ENCODE data around the gene DMD. TPM values are rescaled to one million over a fixed set of nuclear protein-coding genes. Genes with fewer than 3 reads are reported as not detected.

Gene DMD
- polyA plus RNA-seq, 4 donors = 1.6 to 11.6 (median 2.9) TPM

DNA sequence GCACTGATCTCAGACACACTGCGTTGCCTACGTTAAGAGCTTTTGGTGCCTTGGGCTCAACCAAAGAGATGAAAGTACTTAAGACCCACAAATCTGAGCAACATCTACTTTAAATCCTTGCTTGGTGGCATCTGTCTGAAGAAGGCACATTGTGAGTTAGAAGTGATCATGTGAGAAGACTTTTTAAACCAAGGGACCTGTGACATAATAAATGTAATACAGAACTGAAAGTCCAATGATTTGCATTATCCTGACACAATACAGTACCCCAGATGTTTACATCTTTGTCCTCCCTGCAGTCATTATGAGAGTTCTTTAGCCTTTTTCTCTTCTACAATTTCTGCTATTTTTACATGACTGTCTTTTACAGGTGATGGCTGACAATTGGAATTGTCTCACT lies 2042.8 kb downstream of the DMD start:
- Histone ChIP-seq H3K4me3 (ENCODE audit: low read depth in 1 of 3, low read length in 3 of 3) (no peak overlapping the region), H3K36me3 (ENCODE audit: control insufficient read depth in 3 of 3, insufficient read depth in 2 of 3, low read depth in 1 of 3, low read length in 3 of 3) (no peaks in the 10 kb centered on the region), H3K27me3 (ENCODE audit: control insufficient read depth in 3 of 3, insufficient read depth in 3 of 3, low read length in 3 of 3) (no peaks in the 10 kb centered on the region), H3K27ac (ENCODE audit: low read depth in 1 of 3, low read length in 2 of 3) (no peak overlapping the region), H3K9me3 (ENCODE audit: control insufficient read depth in 2 of 2, insufficient read depth in 1 of 2, low read depth in 1 of 2, low read length in 1 of 2) (no peaks in the 10 kb centered on the region), H3K4me1 (ENCODE audit: control insufficient read depth in 3 of 3, insufficient read depth in 2 of 3, low read depth in 1 of 3, low read length in 2 of 3) (peaks cover 0 to 12% (median 0%) of the 10 kb centered on the region in 3 donors)
- DNase-seq (no peak), FAIRE-seq (no peak)
- 79 to 92% (median 82%) methylated on average over 2 of the region's 2 CpGs for WGBS, 3 donors

DNA sequence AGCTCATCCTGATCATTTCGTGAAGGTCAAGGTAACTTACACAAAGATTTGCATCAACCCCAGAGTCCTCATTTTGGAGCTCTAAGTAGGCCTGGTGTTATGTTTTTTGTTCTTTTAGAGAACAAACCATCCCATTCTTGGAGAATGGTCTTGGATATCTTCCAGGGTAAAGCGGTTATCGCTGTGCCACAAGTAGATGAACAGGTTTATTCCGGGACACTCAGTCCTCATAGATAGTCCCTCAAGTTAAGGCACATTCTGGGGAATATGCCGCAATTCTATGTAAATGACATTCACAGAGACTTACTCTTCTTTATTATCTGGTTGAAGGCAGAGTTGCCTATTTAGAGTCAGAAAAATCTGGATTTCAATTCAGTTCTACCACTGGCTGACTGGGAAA lies 2044.5 kb downstream of the DMD start:
- Histone ChIP-seq H3K27me3 (ENCODE audit: control insufficient read depth in 3 of 3, insufficient read depth in 3 of 3, low read length in 3 of 3) (no peaks in the 10 kb centered on the region), H3K27ac (ENCODE audit: low read depth in 1 of 3, low read length in 2 of 3) (no peak overlapping the region), H3K36me3 (ENCODE audit: control insufficient read depth in 3 of 3, insufficient read depth in 2 of 3, low read depth in 1 of 3, low read length in 3 of 3) (no peaks in the 10 kb centered on the region), H3K4me3 (ENCODE audit: low read depth in 1 of 3, low read length in 3 of 3) (no peak overlapping the region), H3K4me1 (ENCODE audit: control insufficient read depth in 3 of 3, insufficient read depth in 2 of 3, low read depth in 1 of 3, low read length in 2 of 3) (peaks cover 0 to 12% (median 0%) of the 10 kb centered on the region in 3 donors), H3K9me3 (ENCODE audit: control insufficient read depth in 2 of 2, insufficient read depth in 1 of 2, low read depth in 1 of 2, low read length in 1 of 2) (no peaks in the 10 kb centered on the region)
- FAIRE-seq (no peak), DNase-seq (no peak)
- WGBS, 3 donors = 80 to 91% (median 84%) methylated on average over 5 of the region's 5 CpGs

- Histone ChIP-seq H3K4me1 (ENCODE audit: control insufficient read depth in 3 of 3, insufficient read depth in 2 of 3, low read depth in 1 of 3, low read length in 2 of 3) (peaks cover 0 to 12% (median 0%) of the 10 kb centered on the region in 3 donors), H3K9me3 (ENCODE audit: control insufficient read depth in 2 of 2, insufficient read depth in 1 of 2, low read depth in 1 of 2, low read length in 1 of 2) (no peaks in the 10 kb centered on the region), H3K36me3 (ENCODE audit: control insufficient read depth in 3 of 3, insufficient read depth in 2 of 3, low read depth in 1 of 3, low read length in 3 of 3) (no peaks in the 10 kb centered on the region), H3K4me3 (ENCODE audit: low read depth in 1 of 3, low read length in 3 of 3) (no peak overlapping the region), H3K27me3 (ENCODE audit: control insufficient read depth in 3 of 3, insufficient read depth in 3 of 3, low read length in 3 of 3) (no peaks in the 10 kb centered on the region), H3K27ac (ENCODE audit: low read depth in 1 of 3, low read length in 2 of 3) (no peak overlapping the region)
- no peak for FAIRE-seq
- 88 to 94% (median 91%) methylated on average over 5 of the region's 5 CpGs for WGBS, 3 donors
- DNase-seq = no peak
Observed at GRCh38 chrX:31166416-31166815, 2044.9 kb downstream of the DMD start.

DNA sequence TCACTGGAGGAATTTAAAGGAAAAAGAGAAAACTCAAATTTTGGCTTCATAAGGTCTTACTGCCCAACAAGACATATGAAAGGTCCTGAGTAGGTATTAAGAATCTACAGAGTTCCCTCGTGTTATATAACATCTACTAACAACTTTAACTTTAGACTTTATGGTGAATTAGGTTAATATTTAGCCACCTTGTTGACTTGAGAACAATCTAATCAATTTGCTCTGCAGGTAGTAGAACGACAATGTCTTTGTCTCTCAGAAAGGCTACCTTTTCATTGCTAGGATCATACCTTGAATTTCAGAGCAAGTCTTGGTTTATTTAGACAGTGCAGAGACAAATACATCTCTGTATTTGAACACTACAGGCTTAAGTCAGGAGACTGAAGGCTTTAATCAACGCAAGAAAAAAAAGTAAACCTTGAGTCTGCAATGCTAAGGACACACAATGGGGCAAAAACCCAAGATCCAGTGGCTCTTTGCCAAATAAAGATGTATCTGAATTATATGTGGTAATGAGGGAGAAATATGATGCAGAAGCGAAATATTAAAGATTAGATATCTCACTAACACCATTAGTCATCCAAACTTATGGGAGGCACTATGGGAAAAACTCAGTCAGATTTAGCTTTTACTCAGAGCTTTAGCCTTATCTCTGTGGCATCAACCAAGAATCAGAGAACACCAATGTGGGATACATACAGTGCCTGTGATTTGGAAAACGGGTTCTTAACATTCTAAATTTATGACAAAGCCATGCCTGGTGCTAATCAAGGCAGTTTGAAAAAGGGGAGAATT lies 2045.9 kb downstream of the DMD start:
- H3K9me3 ChIP-seq (ENCODE audit: control insufficient read depth in 2 of 2, insufficient read depth in 1 of 2, low read depth in 1 of 2, low read length in 1 of 2) = no peaks in the 10 kb centered on the region
- peak; percentile 30 to 42 for DNase-seq
- H3K4me3 ChIP-seq (ENCODE audit: low read depth in 1 of 3, low read length in 3 of 3) = no peak overlapping the region
- H3K27me3 ChIP-seq (ENCODE audit: control insufficient read depth in 3 of 3, insufficient read depth in 3 of 3, low read length in 3 of 3) = no peaks in the 10 kb centered on the region
- H3K4me1 ChIP-seq (ENCODE audit: control insufficient read depth in 3 of 3, insufficient read depth in 2 of 3, low read depth in 1 of 3, low read length in 2 of 3) = peaks cover 0 to 12% (median 0%) of the 10 kb centered on the region in 3 donors
- no peak for FAIRE-seq
- 11 to 48% (median 22%) methylated on average over 5 of the region's 5 CpGs for WGBS, 3 donors
- no peaks in the 10 kb centered on the region for H3K36me3 ChIP-seq (ENCODE audit: control insufficient read depth in 3 of 3, insufficient read depth in 2 of 3, low read depth in 1 of 3, low read length in 3 of 3)
- no peak overlapping the region for H3K27ac ChIP-seq (ENCODE audit: low read depth in 1 of 3, low read length in 2 of 3)

DNA sequence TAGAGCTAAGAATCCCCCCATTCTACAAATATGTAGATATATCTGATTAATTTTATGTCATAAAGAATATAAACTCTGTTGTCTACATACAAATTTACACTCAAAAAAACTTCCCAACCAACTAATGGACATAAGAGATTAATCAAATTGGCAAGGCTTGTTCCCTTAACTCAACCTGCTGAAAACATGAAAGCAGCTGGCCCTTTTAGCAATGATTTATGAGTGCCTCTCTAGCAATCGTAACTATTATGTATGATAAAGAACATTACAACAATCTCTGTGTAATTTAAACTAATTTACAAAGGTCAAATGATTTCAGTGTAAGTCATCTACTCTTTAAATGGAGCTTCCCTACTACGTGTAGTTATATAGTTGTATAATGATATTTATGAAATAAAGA lies 2056.4 kb downstream of the DMD start:
- FAIRE-seq (no peak), DNase-seq (peak in 1 of 2 donors; percentile 18)
- Histone ChIP-seq H3K9me3 (ENCODE audit: control insufficient read depth in 2 of 2, insufficient read depth in 1 of 2, low read depth in 1 of 2, low read length in 1 of 2) (no peaks in the 10 kb centered on the region), H3K4me3 (ENCODE audit: low read depth in 1 of 3, low read length in 3 of 3) (no peak overlapping the region), H3K4me1 (ENCODE audit: control insufficient read depth in 3 of 3, insufficient read depth in 2 of 3, low read depth in 1 of 3, low read length in 2 of 3) (no peaks in the 10 kb centered on the region), H3K27me3 (ENCODE audit: control insufficient read depth in 3 of 3, insufficient read depth in 3 of 3, low read length in 3 of 3) (no peaks in the 10 kb centered on the region), H3K27ac (ENCODE audit: low read depth in 1 of 3, low read length in 2 of 3) (no peak overlapping the region), H3K36me3 (ENCODE audit: control insufficient read depth in 3 of 3, insufficient read depth in 2 of 3, low read depth in 1 of 3, low read length in 3 of 3) (no peaks in the 10 kb centered on the region)
- WGBS, 3 donors = 16 to 47% (median 22%) methylated on average over 2 of the region's 2 CpGs

- H3K4me1 ChIP-seq (ENCODE audit: control insufficient read depth in 3 of 3, insufficient read depth in 2 of 3, low read depth in 1 of 3, low read length in 2 of 3) = no peaks in the 10 kb centered on the region
- DNase-seq (no peak), FAIRE-seq (no peak)
- no peak overlapping the region for H3K4me3 ChIP-seq (ENCODE audit: low read depth in 1 of 3, low read length in 3 of 3)
- no peaks in the 10 kb centered on the region for H3K9me3 ChIP-seq (ENCODE audit: control insufficient read depth in 2 of 2, insufficient read depth in 1 of 2, low read depth in 1 of 2, low read length in 1 of 2)
- WGBS, 3 donors = 69 to 100% (median 73%) methylated on average over 1 of the region's 1 CpG
- H3K27me3 ChIP-seq (ENCODE audit: control insufficient read depth in 3 of 3, insufficient read depth in 3 of 3, low read length in 3 of 3) = no peaks in the 10 kb centered on the region
- no peaks in the 10 kb centered on the region for H3K36me3 ChIP-seq (ENCODE audit: control insufficient read depth in 3 of 3, insufficient read depth in 2 of 3, low read depth in 1 of 3, low read length in 3 of 3)
- H3K27ac ChIP-seq (ENCODE audit: low read depth in 1 of 3, low read length in 2 of 3) = no peak overlapping the region
Observed at GRCh38 chrX:31153475-31154047, 2057.8 kb downstream of the DMD start.

DNA sequence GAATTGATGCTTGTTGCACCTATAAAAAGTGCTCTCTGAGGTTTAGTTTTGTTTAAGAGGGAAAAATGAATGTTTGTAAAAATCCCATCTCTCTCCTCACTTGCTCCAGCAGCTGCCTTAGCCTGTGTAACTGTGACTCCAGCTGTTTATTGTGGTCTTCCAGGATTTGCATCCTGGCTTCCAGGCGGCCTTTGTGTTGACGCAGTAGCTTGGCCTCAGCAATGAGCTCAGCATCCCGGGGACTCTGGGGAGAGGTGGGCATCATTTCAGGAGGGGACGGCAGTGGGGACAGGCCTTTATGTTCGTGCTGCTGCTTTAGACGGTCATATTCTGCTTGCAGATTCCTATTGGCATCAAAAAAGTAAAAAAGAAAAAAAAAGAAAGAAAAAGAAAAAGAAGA lies 2064.2 kb downstream of the DMD start:
- Histone ChIP-seq H3K4me3 (ENCODE audit: low read depth in 1 of 3, low read length in 3 of 3) (no peak overlapping the region), H3K36me3 (ENCODE audit: control insufficient read depth in 3 of 3, insufficient read depth in 2 of 3, low read depth in 1 of 3, low read length in 3 of 3) (peaks cover 0 to 5% (median 0%) of the 10 kb centered on the region in 3 donors), H3K9me3 (ENCODE audit: control insufficient read depth in 2 of 2, insufficient read depth in 1 of 2, low read depth in 1 of 2, low read length in 1 of 2) (no peaks in the 10 kb centered on the region), H3K27me3 (ENCODE audit: control insufficient read depth in 3 of 3, insufficient read depth in 3 of 3, low read length in 3 of 3) (no peaks in the 10 kb centered on the region), H3K27ac (ENCODE audit: low read depth in 1 of 3, low read length in 2 of 3) (no peak overlapping the region), H3K4me1 (ENCODE audit: control insufficient read depth in 3 of 3, insufficient read depth in 2 of 3, low read depth in 1 of 3, low read length in 2 of 3) (no peaks in the 10 kb centered on the region)
- WGBS, 3 donors = 74 to 84% (median 82%) methylated on average over 6 of the region's 6 CpGs
- DNase-seq = no peak
- no peak for FAIRE-seq

DNA sequence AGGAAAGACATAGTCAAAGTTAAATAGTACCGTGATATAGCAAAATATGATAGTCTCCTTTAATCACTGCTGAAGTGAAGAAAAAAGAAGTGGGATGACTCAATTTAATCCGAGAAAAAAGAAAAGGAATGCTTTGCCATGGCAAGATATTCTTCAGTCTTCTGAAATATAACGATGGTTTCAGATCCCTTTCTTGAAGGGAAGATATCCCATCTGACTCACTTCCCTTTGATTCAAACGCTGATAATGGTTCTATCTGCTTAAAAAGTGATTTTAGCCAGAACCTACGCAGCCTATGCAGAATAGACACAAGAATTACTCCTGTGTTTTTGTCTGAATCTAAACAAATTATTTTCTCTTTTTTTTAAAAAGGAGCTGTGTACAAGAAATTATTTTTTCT lies 2071.4 kb downstream of the DMD start:
- Histone ChIP-seq H3K27ac (ENCODE audit: low read depth in 1 of 3, low read length in 2 of 3) (no peak overlapping the region), H3K27me3 (ENCODE audit: control insufficient read depth in 3 of 3, insufficient read depth in 3 of 3, low read length in 3 of 3) (no peaks in the 10 kb centered on the region), H3K4me3 (ENCODE audit: low read depth in 1 of 3, low read length in 3 of 3) (no peak overlapping the region), H3K9me3 (ENCODE audit: control insufficient read depth in 2 of 2, insufficient read depth in 1 of 2, low read depth in 1 of 2, low read length in 1 of 2) (peaks cover 0 to 8% of the 10 kb centered on the region in 2 donors), H3K36me3 (ENCODE audit: control insufficient read depth in 3 of 3, insufficient read depth in 2 of 3, low read depth in 1 of 3, low read length in 3 of 3) (no peaks in the 10 kb centered on the region), H3K4me1 (ENCODE audit: control insufficient read depth in 3 of 3, insufficient read depth in 2 of 3, low read depth in 1 of 3, low read length in 2 of 3) (no peaks in the 10 kb centered on the region)
- WGBS, 3 donors = 75 to 91% (median 76%) methylated on average over 5 of the region's 5 CpGs
- FAIRE-seq = no peak
- no peak for DNase-seq

All from small intestine (tissue), 7 donors.